ENCODE data around the gene CCDC12. TPM values are rescaled to one million over a fixed set of nuclear protein-coding genes. Genes with fewer than 3 reads are reported as not detected.
A peak's percentile ranks its signal among the peaks of the same experiment; 100 is the strongest.

Gene CCDC12
- total and polyA plus RNA-seq, 9 of the 15 experiments (the other 6 are each of a cell fraction or from before 2014, with no cell fraction given), result 8.9 to 201 (median 86.9) TPM

DNA sequence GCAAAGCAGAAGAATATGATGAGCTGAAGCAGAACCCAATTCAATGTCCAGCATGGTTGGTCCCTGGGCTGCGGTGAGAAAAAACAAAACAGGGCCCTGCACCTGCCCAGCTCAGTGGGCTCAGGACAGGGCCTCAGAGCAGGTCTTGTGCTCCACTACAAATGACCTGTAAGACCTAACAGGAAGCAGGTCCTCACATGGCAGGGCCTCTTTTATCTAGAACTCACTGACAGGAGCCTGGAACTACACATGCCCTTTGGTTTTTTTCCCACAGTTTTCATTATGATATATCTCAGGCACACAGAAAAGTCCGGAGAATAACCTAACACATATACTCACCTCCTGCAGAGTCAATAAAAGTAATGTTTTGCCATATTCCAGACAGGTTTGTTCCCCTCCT lies 38.4 kb downstream of the CCDC12 start:
- ATAC-seq (no peak), FAIRE-seq (no peak), DNase-seq (ENCODE audit: extremely low read depth in 1 of 4, low spot score in 3 of 4) (no peak)
- ChIA-PET CTCF (ENCODE audit: low intra/inter-chr PET ratio) (no interaction called here), POLR2A (interaction anchor here (0.6 to 2.1 kb wide), 4 partner anchors 9 to 40 kb away, joined by 3 to 6 read pairs (median 4); no protein-coding TSS in a partner anchor)
- peaks cover 50% of the 10 kb centered on the region for H4K20me1 ChIP-seq (replicated peaks; ENCODE audit: control insufficient read depth, insufficient read depth, low read length)
- no peak overlapping the region for H3K4me3 ChIP-seq
- in situ Hi-C loops (cut with MboI) (no loop called here), intact Hi-C loops (cut with micrococcal nuclease) (no loop called here)
- H3K4me1 ChIP-seq (replicated peaks in 1 of 2; ENCODE audit: control insufficient read depth in 2 of 2, insufficient read depth in 2 of 2, low read length in 2 of 2), result peaks cover 25 to 27% of the 10 kb centered on the region in 2 experiments; a peak in 4 of 5 replicates
- H3K27me3 ChIP-seq (ENCODE audit: control insufficient read depth in 2 of 2, insufficient read depth in 2 of 2, low read length in 2 of 2), result no peaks in the 10 kb centered on the region
- no peak overlapping the region for H3K4me2 ChIP-seq (ENCODE audit: insufficient read depth, low read length)
- TF ChIP-seq, protein P1, sequence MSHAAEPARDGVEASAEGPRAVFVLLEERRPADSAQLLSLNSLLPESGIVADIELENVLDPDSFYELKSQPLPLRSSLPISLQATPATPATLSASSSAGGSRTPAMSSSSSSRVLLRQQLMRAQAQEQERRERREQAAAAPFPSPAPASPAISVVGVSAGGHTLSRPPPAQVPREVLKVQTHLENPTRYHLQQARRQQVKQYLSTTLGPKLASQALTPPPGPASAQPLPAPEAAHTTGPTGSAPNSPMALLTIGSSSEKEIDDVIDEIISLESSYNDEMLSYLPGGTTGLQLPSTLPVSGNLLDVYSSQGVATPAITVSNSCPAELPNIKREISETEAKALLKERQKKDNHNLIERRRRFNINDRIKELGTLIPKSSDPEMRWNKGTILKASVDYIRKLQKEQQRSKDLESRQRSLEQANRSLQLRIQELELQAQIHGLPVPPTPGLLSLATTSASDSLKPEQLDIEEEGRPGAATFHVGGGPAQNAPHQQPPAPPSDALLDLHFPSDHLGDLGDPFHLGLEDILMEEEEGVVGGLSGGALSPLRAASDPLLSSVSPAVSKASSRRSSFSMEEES (CRISPR knock-in tag; IDR thresholded peaks at IDR 0.05), result no peak
- no peak for TF ChIP-seq ASH1L (IDR thresholded peaks at IDR 0.05; ENCODE audit: borderline replicate concordance, low read depth, partially characterized antibody)
- TF ChIP-seq STAG1 (CRISPR knock-in tag; IDR thresholded peaks at IDR 0.05; ENCODE audit: borderline replicate concordance), result no peak
- no peak for TF ChIP-seq ZNF134 (CRISPR knock-in tag; conservative IDR thresholded peaks at IDR 0.05)
- TF ChIP-seq GATA2 (CRISPR knock-in tag; IDR thresholded peaks at IDR 0.05), result no peak
- TF ChIP-seq PHB (CRISPR knock-in tag; IDR thresholded peaks at IDR 0.05), result no peak
- TF ChIP-seq, protein P2, sequence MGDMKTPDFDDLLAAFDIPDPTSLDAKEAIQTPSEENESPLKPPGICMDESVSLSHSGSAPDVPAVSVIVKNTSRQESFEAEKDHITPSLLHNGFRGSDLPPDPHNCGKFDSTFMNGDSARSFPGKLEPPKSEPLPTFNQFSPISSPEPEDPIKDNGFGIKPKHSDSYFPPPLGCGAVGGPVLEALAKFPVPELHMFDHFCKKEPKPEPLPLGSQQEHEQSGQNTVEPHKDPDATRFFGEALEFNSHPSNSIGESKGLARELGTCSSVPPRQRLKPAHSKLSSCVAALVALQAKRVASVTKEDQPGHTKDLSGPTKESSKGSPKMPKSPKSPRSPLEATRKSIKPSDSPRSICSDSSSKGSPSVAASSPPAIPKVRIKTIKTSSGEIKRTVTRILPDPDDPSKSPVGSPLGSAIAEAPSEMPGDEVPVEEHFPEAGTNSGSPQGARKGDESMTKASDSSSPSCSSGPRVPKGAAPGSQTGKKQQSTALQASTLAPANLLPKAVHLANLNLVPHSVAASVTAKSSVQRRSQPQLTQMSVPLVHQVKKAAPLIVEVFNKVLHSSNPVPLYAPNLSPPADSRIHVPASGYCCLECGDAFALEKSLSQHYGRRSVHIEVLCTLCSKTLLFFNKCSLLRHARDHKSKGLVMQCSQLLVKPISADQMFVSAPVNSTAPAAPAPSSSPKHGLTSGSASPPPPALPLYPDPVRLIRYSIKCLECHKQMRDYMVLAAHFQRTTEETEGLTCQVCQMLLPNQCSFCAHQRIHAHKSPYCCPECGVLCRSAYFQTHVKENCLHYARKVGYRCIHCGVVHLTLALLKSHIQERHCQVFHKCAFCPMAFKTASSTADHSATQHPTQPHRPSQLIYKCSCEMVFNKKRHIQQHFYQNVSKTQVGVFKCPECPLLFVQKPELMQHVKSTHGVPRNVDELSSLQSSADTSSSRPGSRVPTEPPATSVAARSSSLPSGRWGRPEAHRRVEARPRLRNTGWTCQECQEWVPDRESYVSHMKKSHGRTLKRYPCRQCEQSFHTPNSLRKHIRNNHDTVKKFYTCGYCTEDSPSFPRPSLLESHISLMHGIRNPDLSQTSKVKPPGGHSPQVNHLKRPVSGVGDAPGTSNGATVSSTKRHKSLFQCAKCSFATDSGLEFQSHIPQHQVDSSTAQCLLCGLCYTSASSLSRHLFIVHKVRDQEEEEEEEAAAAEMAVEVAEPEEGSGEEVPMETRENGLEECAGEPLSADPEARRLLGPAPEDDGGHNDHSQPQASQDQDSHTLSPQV (IDR thresholded peaks at IDR 0.05), result no peak
- TF ChIP-seq MEF2A (IDR thresholded peaks at IDR 0.05; ENCODE audit: control insufficient read depth, low read depth, low read length), result no peak
- TF ChIP-seq, protein P3, sequence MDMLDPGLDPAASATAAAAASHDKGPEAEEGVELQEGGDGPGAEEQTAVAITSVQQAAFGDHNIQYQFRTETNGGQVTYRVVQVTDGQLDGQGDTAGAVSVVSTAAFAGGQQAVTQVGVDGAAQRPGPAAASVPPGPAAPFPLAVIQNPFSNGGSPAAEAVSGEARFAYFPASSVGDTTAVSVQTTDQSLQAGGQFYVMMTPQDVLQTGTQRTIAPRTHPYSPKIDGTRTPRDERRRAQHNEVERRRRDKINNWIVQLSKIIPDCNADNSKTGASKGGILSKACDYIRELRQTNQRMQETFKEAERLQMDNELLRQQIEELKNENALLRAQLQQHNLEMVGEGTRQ (CRISPR knock-in tag; IDR thresholded peaks at IDR 0.05), result no peak
- TF ChIP-seq ZNF311 (CRISPR knock-in tag; IDR thresholded peaks at IDR 0.05), result no peak
- no peak for TF ChIP-seq PHF8 (IDR thresholded peaks at IDR 0.05; ENCODE audit: borderline replicate concordance, low read length)
- TF ChIP-seq, protein P4, sequence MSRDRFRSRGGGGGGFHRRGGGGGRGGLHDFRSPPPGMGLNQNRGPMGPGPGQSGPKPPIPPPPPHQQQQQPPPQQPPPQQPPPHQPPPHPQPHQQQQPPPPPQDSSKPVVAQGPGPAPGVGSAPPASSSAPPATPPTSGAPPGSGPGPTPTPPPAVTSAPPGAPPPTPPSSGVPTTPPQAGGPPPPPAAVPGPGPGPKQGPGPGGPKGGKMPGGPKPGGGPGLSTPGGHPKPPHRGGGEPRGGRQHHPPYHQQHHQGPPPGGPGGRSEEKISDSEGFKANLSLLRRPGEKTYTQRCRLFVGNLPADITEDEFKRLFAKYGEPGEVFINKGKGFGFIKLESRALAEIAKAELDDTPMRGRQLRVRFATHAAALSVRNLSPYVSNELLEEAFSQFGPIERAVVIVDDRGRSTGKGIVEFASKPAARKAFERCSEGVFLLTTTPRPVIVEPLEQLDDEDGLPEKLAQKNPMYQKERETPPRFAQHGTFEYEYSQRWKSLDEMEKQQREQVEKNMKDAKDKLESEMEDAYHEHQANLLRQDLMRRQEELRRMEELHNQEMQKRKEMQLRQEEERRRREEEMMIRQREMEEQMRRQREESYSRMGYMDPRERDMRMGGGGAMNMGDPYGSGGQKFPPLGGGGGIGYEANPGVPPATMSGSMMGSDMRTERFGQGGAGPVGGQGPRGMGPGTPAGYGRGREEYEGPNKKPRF (IDR thresholded peaks at IDR 0.05; ENCODE audit: low read depth, low read length), result no peak
- H3K79me2 ChIP-seq (ENCODE audit: control insufficient read depth, insufficient read depth, low read length), result peaks cover 93% of the 10 kb centered on the region
- no peak overlapping the region for H2AFZ ChIP-seq (ENCODE audit: low read depth, low read length)
- peak overlapping the region in 1 of 2 experiments; percentile 14; a peak in 1 of 4 replicates for H3K9ac ChIP-seq (ENCODE audit: insufficient read depth in 1 of 2, low read depth in 2 of 2, low read length in 2 of 2)
- 88% methylated on average over 2 of the region's 2 CpGs for WGBS (ENCODE audit: insufficient coverage, low coverage, missing lambda C conversion rate)
- H3K36me3 ChIP-seq (ENCODE audit: control insufficient read depth, insufficient read depth, low read length), result peaks cover 88% of the 10 kb centered on the region
- BruUV-seq (replicated peaks), result no TSS peak
- H3K9me3 ChIP-seq (replicated peaks; ENCODE audit: control insufficient read depth, insufficient read depth, low read depth, low read length), result no peaks in the 10 kb centered on the region
- H3K9me1 ChIP-seq (ENCODE audit: control insufficient read depth, insufficient read depth, low read length), result peaks cover 20% of the 10 kb centered on the region
- no peak overlapping the region for H3K27ac ChIP-seq (ENCODE audit: extremely low read depth, low read depth, low read length)
